NCI-H345 treated with DMSO at 0.1 percent for 48 hours (cell line): ENCODE measurements around the gene SERPINB10.

ENCODE experiments used
- DNase-seq: peaks from one replicate; lab custom pipeline; 2025; ENCODE audit not compliant: unreplicated experiment; lab: John Stamatoyannopoulos, UW

SERPINB10 gene

GRCh38 chr18:63907664-63908063 lies at the start of gene SERPINB10:
Gene SERPINB10 (plus strand): TSS chr18:63907958. CDS start chr18:63915511, 7,553 bp downstream.
- no peak for DNase-seq

GRCh38 chr18:63858456-63858855 lies 49.3 kb upstream of the SERPINB10 start:
- DNase-seq: no peak

GRCh38 chr18:63859781-63860475 lies 47.8 kb upstream of the SERPINB10 start:
- no peak for DNase-seq

GRCh38 chr18:63860531-63860930 lies 47.2 kb upstream of the SERPINB10 start:
- DNase-seq: no peak

GRCh38 chr18:63867368-63868125 lies 40.2 kb upstream of the SERPINB10 start:
- DNase-seq: no peak

GRCh38 chr18:63868546-63868945 lies 39.2 kb upstream of the SERPINB10 start:
- no peak for DNase-seq

GRCh38 chr18:63869374-63869773 lies 38.4 kb upstream of the SERPINB10 start:
- no peak for DNase-seq

GRCh38 chr18:63869851-63870250 lies 37.9 kb upstream of the SERPINB10 start:
- DNase-seq: no peak

GRCh38 chr18:63871836-63872235 lies 35.9 kb upstream of the SERPINB10 start:
- no peak for DNase-seq

- no peak for DNase-seq
Observed at GRCh38 chr18:63872586-63872985, 35.2 kb upstream of the SERPINB10 start.

GRCh38 chr18:63878343-63878742 lies 29.4 kb upstream of the SERPINB10 start:
- no peak for DNase-seq

GRCh38 chr18:63878925-63879324 lies 28.8 kb upstream of the SERPINB10 start:
- DNase-seq: no peak

GRCh38 chr18:63879709-63880108 lies 28.0 kb upstream of the SERPINB10 start:
- no peak for DNase-seq

GRCh38 chr18:63881851-63882250 lies 25.9 kb upstream of the SERPINB10 start:
- DNase-seq: no peak

GRCh38 chr18:63882333-63883141 lies 25.2 kb upstream of the SERPINB10 start:
- no peak for DNase-seq

GRCh38 chr18:63883617-63884016 lies 24.1 kb upstream of the SERPINB10 start:
- no peak for DNase-seq

- no peak for DNase-seq
Observed at GRCh38 chr18:63887424-63887823, 20.3 kb upstream of the SERPINB10 start, which contains the start of gene SERPINB2. Gene SERPINB2 (plus strand): TSS chr18:63887705. CDS start chr18:63891445, 3,740 bp downstream.

GRCh38 chr18:63888470-63889190 lies 19.1 kb upstream of the SERPINB10 start:
- DNase-seq: no peak

- DNase-seq: no peak
Observed at GRCh38 chr18:63889626-63890025, 18.1 kb upstream of the SERPINB10 start.

- DNase-seq: no peak
Observed at GRCh38 chr18:63890237-63890949, 17.4 kb upstream of the SERPINB10 start.
